Dendritic cell treated with granulocyte-macrophage colony-stimulating factor and Interleukin-4, amounts not matched to agents 40 ng/mL and 50 ng/mL, for 4 days (primary cell): Measurements from ENCODE around the gene HPSE2.

Source experiments
- H3K27ac Mint-ChIP-seq: one replicate; pipeline ENCODE4 v1.8.0; 2022; ENCODE audit warnings: mild to moderate bottlenecking, mixed read lengths
- H3K27me3 Mint-ChIP-seq: one replicate; pipeline ENCODE4 v1.8.0; 2022; ENCODE audit warnings: mild to moderate bottlenecking, mixed read lengths
- H3K36me3 Mint-ChIP-seq: one replicate; pipeline ENCODE4 v1.8.0; 2022; ENCODE audit warnings: low read depth, mixed read lengths
- H3K4me1 Mint-ChIP-seq: one replicate; pipeline ENCODE4 v1.8.0; 2022; ENCODE audit warnings: low read depth, mixed read lengths
- H3K4me3 Mint-ChIP-seq: one replicate; pipeline ENCODE4 v1.8.0; 2022; ENCODE audit warnings: mild to moderate bottlenecking, moderate library complexity, mixed read lengths
- H3K9me3 Mint-ChIP-seq: one replicate; pipeline ENCODE4 v1.8.0; 2022; ENCODE audit warnings: mixed read lengths
- intact Hi-C: fragments of 100-400 bp; cut with micrococcal nuclease; formaldehyde crosslinking; loops from one replicate; pipeline ENCODE4 v1.15.0; 2022

HPSE2 gene

DNA sequence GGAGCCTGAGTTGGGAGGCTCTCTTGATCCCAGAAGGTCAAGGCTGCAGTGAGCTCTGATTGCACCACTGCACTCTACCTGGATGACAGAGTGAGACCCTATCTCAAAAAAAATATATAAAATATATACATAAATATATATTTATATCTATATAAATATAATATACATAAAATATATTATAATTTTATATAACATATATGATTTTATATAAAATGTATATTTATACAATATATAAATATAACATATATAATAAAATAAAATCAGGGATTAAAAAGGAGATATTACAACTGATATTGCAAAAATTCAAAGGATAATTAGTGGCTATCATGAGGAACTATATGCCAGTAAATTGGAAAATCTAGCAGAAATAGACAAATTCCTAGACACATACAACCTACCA is 435.4 kb downstream of the HPSE2 start:
- intact Hi-C loops = no loop called here
- no peak overlapping the region for H3K4me3 Mint-ChIP-seq
- no peaks in the 10 kb centered on the region for H3K36me3 Mint-ChIP-seq
- no peaks in the 10 kb centered on the region for H3K4me1 Mint-ChIP-seq
- no peak overlapping the region for H3K27ac Mint-ChIP-seq
- H3K9me3 Mint-ChIP-seq = no peaks in the 10 kb centered on the region
- peaks cover 1% of the 10 kb centered on the region for H3K27me3 Mint-ChIP-seq

DNA sequence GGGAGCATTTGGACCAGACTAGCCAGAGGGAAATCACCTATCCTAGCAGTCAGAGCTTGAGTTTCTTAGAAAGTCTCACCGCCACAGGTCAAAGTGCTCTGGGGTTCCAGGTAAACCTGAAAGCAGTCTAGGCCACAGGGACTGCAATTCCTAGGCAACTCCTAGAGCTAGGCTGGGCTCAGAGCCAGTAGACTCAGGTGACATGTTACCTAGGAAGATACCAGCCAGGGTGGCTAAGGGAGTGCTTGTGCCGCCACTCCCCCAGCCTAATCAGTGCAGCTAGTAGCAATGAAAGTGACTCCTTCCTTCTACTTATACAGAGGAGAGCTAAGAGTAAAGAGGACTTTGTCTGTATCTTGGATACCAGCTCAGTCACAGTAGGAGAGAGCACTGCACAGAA is 440.2 kb downstream of the HPSE2 start:
- H3K9me3 Mint-ChIP-seq = no peaks in the 10 kb centered on the region
- no peak overlapping the region for H3K27ac Mint-ChIP-seq
- H3K36me3 Mint-ChIP-seq = no peaks in the 10 kb centered on the region
- no peak overlapping the region for H3K4me3 Mint-ChIP-seq
- peaks cover 5% of the 10 kb centered on the region for H3K27me3 Mint-ChIP-seq
- no peaks in the 10 kb centered on the region for H3K4me1 Mint-ChIP-seq
- intact Hi-C loops = loop anchor here (10.0 kb wide), 1 partner anchor 379 kb away; no protein-coding TSS in a partner anchor

DNA sequence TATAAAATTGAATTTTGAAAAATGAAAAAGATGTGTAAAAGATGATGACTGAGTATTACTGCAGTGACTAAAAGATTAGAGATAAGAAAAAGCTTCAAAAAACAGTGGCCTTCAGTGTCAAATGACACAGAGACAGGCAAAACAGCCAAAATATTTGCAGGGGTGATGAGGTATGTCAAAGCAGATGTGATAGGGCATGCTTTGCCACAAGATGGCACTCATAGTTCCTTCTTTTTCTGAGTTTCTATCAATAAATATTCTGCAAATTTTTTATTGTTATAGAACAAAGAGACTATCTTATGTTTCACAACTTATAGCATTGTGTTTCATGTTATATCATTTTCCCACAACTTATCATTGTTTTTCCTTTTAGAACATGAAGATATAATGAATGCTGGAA is 444.8 kb downstream of the HPSE2 start:
- Mint-ChIP-seq H3K9me3 (no peaks in the 10 kb centered on the region), H3K27me3 (peaks cover 3% of the 10 kb centered on the region), H3K4me3 (no peak overlapping the region), H3K27ac (no peak overlapping the region), H3K4me1 (no peaks in the 10 kb centered on the region), H3K36me3 (no peaks in the 10 kb centered on the region)
- intact Hi-C loops = loop anchor here (5.0 to 10.0 kb wide), 4 partner anchors 251 to 456 kb away; no protein-coding TSS in a partner anchor

DNA sequence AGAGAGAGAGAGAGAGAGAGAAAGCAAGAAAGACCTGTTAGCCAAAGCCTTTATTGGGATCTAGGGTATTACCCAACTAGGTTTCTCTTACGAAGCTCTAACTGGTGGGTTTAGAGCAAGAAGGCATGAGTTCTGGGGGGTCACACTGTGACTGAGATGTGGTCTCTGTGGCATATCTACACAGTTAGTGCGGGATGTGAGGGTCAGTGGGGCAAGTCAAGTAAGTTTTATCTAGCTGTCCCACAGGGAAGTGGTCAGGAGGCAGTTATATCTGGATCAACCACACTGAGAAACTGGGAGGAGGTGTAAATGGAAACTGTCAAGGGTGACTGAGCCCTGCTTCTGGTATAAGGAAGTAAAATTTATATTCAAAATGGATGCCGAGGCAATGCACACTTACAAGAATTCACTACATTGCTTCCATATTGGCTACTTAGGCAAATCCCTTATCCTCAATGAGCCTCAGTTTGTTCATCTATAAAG is 457.3 kb downstream of the HPSE2 start:
- no peaks in the 10 kb centered on the region for H3K36me3 Mint-ChIP-seq
- peaks cover 2% of the 10 kb centered on the region for H3K27me3 Mint-ChIP-seq
- no peaks in the 10 kb centered on the region for H3K4me1 Mint-ChIP-seq
- intact Hi-C loops = no loop called here
- no peak overlapping the region for H3K27ac Mint-ChIP-seq
- H3K9me3 Mint-ChIP-seq = no peaks in the 10 kb centered on the region
- H3K4me3 Mint-ChIP-seq = no peak overlapping the region

DNA sequence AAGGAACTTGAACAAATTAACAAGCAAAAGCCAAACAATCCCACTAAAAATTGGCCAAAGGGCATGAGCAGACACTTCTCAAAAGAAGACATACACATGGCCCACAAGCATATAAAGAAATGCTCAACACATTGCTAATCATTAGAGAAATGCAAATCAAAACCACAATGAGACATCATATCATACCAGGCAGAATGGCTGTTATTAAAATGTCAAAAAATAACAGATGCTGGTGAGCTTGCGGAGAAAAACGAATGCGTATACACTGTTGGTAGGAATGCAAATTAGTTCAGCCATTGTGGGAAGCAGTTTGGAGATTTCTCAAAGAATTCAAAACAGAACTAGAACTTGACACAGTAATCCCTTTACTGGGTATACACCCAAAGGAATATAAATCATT is 477.2 kb downstream of the HPSE2 start:
- no peaks in the 10 kb centered on the region for H3K9me3 Mint-ChIP-seq
- H3K36me3 Mint-ChIP-seq = no peaks in the 10 kb centered on the region
- H3K27me3 Mint-ChIP-seq = no peaks in the 10 kb centered on the region
- intact Hi-C loops = no loop called here
- H3K4me1 Mint-ChIP-seq = peaks cover 6% of the 10 kb centered on the region
- no peak overlapping the region for H3K27ac Mint-ChIP-seq
- no peak overlapping the region for H3K4me3 Mint-ChIP-seq

DNA sequence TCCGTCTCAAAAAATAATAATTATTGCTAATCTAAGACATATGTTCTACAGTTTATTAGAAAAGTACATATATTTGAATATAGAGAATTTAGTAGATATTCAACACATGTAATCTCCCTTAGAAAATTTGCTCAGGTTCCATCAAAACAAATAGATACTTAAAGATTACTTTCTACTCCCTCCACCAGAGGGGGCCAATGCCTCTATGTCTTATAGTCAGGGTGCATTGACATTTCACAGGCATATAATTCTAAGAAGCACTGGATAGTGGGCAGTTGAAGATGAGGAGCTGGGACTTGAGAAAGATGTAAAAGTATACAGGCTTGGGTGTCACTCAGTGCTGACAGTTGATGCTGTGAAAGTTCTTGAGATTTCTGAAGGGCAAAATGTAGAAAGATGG is 487.4 kb downstream of the HPSE2 start:
- intact Hi-C loops = loop anchor here (5.0 kb wide), 1 partner anchor 499 kb away; no protein-coding TSS in a partner anchor

DNA sequence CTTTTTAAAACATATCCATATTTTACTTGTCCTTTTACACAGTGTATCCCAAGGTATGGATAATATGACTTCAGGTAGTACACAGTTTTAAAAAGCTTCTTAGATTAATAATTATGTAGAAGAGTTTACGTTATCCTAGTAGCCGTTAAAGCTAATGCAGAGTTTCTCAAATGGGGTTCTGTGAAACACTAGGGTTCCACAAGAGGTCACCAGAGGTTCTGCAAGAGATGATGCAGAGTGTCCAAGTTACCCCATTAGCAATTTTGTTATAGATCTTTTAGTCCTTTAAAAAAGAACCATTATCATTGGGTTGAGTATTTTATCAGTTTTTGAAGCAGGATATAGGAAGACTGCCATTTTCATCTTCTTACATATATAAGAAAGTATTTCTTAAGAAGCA is 490.0 kb downstream of the HPSE2 start:
- no peaks in the 10 kb centered on the region for H3K4me1 Mint-ChIP-seq
- intact Hi-C loops = loop anchor here (5.0 kb wide), 1 partner anchor 502 kb away; no protein-coding TSS in a partner anchor
- no peaks in the 10 kb centered on the region for H3K27me3 Mint-ChIP-seq
- H3K36me3 Mint-ChIP-seq = no peaks in the 10 kb centered on the region
- no peaks in the 10 kb centered on the region for H3K9me3 Mint-ChIP-seq
- no peak overlapping the region for H3K4me3 Mint-ChIP-seq
- H3K27ac Mint-ChIP-seq = no peak overlapping the region

More for the DNA sequence above, 487.4 kb downstream of the HPSE2 start:
- Mint-ChIP-seq H3K4me3 (no peak overlapping the region), H3K9me3 (no peaks in the 10 kb centered on the region), H3K36me3 (no peaks in the 10 kb centered on the region), H3K27ac (no peak overlapping the region), H3K4me1 (no peaks in the 10 kb centered on the region), H3K27me3 (no peaks in the 10 kb centered on the region)

DNA sequence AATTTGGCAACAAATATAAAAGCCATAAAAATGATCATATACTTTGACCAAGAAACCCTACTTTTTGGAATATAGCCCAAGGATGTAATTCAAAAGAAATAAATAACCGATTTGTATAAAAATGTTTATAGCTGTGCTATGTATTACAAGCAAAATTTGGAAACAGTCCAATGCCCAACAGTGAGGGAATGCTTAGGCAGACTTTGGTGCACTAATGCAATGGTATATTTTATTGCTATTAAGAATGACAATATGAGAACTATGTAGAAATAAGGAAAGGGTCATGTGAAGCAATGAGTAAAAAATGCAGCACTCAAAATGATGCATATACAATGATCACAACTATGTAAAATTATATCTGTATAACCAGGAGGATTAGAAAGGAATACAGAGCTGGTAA is 515.1 kb downstream of the HPSE2 start:
- no peaks in the 10 kb centered on the region for H3K27me3 Mint-ChIP-seq
- intact Hi-C loops = no loop called here
- H3K9me3 Mint-ChIP-seq = no peaks in the 10 kb centered on the region
- no peak overlapping the region for H3K4me3 Mint-ChIP-seq
- H3K36me3 Mint-ChIP-seq = no peaks in the 10 kb centered on the region
- no peak overlapping the region for H3K27ac Mint-ChIP-seq
- H3K4me1 Mint-ChIP-seq = no peaks in the 10 kb centered on the region

DNA sequence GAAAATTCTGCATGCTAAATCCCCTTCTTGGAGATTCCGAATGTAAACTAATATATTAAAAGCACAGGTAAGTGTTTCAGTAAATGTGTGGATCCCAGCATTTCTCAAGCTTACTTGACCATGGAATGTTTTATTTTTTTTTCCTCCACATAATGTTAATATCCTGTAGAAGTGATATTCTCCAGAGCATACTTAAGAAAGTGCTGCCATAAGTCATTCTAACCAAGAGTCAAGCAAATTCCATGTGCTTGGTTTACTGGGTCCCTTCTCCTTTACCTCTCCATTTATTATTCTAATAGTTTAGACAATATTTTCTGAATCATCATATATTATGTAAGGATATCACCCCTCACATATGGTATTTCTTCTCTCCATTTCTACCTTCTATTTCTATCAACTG is 522.1 kb downstream of the HPSE2 start:
- Mint-ChIP-seq H3K9me3 (no peaks in the 10 kb centered on the region), H3K4me1 (no peaks in the 10 kb centered on the region), H3K36me3 (no peaks in the 10 kb centered on the region), H3K27ac (no peak overlapping the region), H3K4me3 (no peak overlapping the region), H3K27me3 (no peaks in the 10 kb centered on the region)
- intact Hi-C loops = no loop called here

DNA sequence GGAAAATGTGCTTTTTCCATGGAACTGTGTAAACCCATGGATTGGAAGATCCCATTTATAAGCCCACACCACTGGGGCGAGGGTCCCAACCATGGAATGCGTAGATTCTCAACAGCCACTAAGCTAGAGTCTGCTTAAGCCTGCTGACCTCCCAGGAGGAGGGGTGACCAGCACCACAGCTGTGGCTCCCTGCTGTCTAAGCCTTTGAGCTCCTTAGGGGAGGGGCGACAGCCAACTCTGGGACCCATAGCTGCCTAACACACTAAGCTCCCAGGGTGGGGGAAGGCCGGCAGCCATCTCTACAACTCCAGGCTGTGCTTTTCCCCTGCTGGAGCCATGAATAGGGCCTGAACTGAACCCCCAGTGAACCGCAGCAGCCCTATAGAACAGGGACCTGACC is 539.1 kb downstream of the HPSE2 start:
- no peaks in the 10 kb centered on the region for H3K27me3 Mint-ChIP-seq
- no peaks in the 10 kb centered on the region for H3K36me3 Mint-ChIP-seq
- intact Hi-C loops = no loop called here
- no peaks in the 10 kb centered on the region for H3K4me1 Mint-ChIP-seq
- peaks cover 28% of the 10 kb centered on the region for H3K9me3 Mint-ChIP-seq
- no peak overlapping the region for H3K4me3 Mint-ChIP-seq
- H3K27ac Mint-ChIP-seq = no peak overlapping the region

DNA sequence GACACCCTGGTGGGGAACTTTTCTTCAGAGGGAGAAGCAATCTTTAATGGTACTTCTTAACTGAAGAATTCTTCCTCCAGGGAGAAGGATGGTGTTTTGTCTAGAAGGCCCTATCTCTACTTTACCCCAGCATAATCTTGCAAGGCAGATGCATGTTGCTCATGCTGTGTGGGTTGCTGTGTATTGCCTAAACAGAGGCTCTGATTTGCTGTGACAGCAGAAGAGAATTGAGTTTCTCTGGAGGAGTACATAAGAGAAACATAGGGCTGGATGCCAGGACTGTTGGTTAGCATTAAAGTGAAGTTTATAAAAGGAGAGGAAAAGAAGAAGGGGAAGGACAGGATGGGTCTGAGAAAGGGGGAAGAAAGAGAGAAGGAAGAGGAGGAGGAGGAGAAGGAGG is 540.8 kb downstream of the HPSE2 start:
- H3K9me3 Mint-ChIP-seq = peaks cover 28% of the 10 kb centered on the region
- no peaks in the 10 kb centered on the region for H3K4me1 Mint-ChIP-seq
- no peaks in the 10 kb centered on the region for H3K36me3 Mint-ChIP-seq
- no peaks in the 10 kb centered on the region for H3K27me3 Mint-ChIP-seq
- no peak overlapping the region for H3K4me3 Mint-ChIP-seq
- no peak overlapping the region for H3K27ac Mint-ChIP-seq
- intact Hi-C loops = no loop called here

DNA sequence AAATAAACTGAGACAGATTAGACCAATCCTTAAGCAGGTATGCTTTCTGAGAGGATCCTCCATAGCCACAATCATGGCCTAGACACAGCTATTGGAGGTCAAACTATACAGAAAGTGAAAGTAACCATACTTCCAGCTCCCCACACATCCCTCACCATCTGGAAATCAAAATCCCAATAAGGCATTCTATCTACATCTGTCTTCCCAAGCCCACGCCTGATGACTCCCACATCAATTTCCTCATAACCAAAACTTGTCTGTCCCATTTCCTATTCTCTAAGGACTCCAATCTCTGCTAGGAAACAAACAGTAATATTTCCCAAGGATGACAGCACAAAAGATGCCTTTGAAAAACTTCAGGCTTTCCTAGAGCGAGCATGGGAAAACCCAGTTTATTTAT is 541.6 kb downstream of the HPSE2 start:
- Mint-ChIP-seq H3K9me3 (peaks cover 28% of the 10 kb centered on the region), H3K27ac (no peak overlapping the region), H3K36me3 (no peaks in the 10 kb centered on the region), H3K4me1 (no peaks in the 10 kb centered on the region), H3K4me3 (no peak overlapping the region), H3K27me3 (no peaks in the 10 kb centered on the region)
- intact Hi-C loops = no loop called here

DNA sequence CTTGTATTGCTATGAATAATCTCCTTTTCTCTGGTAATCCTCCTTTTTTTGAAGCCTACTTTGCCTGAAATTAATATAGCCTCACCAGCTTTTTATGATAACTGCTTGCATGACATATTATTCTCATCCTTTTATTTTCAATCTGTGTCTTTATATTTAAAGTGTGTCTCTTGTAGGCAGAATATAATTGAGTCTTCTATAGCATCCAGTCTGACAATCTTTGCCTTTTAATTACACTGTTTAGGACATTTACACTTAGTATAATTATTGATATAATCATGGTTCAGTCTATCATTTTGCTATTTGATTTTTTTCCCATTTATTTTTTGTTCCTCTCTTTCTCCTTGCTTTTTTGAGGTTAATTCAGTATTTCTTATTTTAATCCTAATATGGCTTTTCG is 548.0 kb downstream of the HPSE2 start:
- no peaks in the 10 kb centered on the region for H3K36me3 Mint-ChIP-seq
- no peaks in the 10 kb centered on the region for H3K4me1 Mint-ChIP-seq
- peaks cover 2% of the 10 kb centered on the region for H3K27me3 Mint-ChIP-seq
- peaks cover 12% of the 10 kb centered on the region for H3K9me3 Mint-ChIP-seq
- intact Hi-C loops = no loop called here
- H3K4me3 Mint-ChIP-seq = no peak overlapping the region
- no peak overlapping the region for H3K27ac Mint-ChIP-seq

DNA sequence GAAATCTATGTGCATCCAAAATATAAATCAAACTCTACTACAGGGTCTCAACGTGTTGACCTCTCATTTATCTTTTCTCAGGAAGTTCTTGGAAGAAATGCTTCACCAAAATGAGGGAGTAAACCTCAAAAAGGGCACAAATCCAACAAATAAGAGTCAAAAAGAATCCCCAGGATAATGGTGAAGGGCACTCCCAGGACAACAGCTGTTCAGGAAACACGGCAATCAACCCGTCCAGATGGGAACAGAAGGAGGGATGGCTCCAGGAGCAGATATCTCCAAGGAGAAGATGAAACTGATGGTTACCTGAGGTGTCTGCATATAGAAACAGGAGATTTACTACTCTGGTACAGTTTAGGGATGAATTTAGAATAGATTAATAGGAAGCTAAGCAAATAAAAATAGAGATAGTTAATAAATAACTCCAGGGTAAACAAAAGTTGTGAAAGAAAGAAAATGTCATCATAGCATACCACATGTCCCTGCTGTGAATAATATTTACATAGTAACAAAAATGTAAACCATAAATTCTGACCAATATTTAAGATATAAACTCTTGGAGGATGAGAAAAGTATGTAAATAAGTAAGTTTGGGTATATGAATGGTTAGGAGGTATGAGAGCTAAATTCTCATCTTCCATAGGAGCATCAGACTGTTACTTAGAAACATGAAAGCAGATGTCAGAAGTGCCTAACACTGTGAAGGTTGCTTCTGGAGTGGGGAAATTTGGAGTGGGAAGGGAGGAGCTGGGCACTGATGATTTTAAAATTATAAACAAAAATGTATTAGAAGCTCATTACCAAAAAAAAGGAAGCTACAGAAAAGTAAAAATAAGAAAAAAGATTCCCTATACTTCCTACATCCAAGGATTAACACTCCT is 551.4 kb downstream of the HPSE2 start:
- intact Hi-C loops = no loop called here
- no peaks in the 10 kb centered on the region for H3K4me1 Mint-ChIP-seq

DNA sequence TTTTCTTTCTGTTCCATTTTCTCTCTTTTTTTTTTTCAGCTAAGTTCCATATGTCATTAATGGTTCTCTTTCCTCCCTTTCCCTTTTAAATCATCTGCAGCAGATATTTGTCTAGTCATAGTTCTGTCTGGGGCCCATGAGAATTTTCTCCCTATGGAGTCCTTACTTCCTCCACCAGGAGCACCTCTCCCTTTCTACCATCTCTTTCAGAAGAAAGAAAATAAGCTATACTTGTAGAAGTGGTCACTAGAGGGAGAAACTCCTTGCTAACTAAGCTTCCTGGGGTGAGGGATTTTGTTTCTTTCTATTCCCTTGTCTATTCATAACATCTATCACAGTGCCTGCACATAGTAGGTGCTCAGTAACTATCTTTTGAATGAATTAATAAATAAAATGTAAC is 558.8 kb downstream of the HPSE2 start:
- Mint-ChIP-seq H3K27me3 (peaks cover 2% of the 10 kb centered on the region), H3K27ac (no peak overlapping the region), H3K4me3 (no peak overlapping the region), H3K4me1 (no peaks in the 10 kb centered on the region), H3K9me3 (no peaks in the 10 kb centered on the region), H3K36me3 (no peaks in the 10 kb centered on the region)
- intact Hi-C loops = no loop called here

More for the DNA sequence above, 551.4 kb downstream of the HPSE2 start:
- Mint-ChIP-seq H3K4me3 (no peak overlapping the region), H3K27me3 (peaks cover 7% of the 10 kb centered on the region), H3K36me3 (no peaks in the 10 kb centered on the region), H3K27ac (no peak overlapping the region), H3K9me3 (peaks cover 12% of the 10 kb centered on the region)
